H1 (cell line): ENCODE measurements around the gene ATP5MC3. TPM values are rescaled to one million over a fixed set of nuclear protein-coding genes. Genes with fewer than 3 reads are reported as not detected.
A peak's percentile ranks its signal among the peaks of the same experiment; 100 is the strongest.

ENCODE experiments used
- CTCF ChIA-PET: fragments of 300-600 bp; sonication (Branson Sonifier 250); formaldehyde crosslinking; loops from one replicate; lab custom pipeline; 2021; ENCODE audit not compliant: partially characterized antibody; lab: Charles Lee
- POLR2A ChIA-PET: fragments of 300-600 bp; sonication (Branson Sonifier 250); formaldehyde crosslinking; loops from one replicate; lab custom pipeline; 2021; ENCODE audit warnings: inconsistent platforms; ENCODE audit not compliant: partially characterized antibody; lab: Charles Lee
- DNase-seq, 2 experiments: peaks; one replicate each; pipeline versions ENCODE4 v3.0.0 to v3.0.0-alpha.2; 2010 to 2022; ENCODE audit warnings: low spot score in 2 of 2, low read depth in 1 of 2, mixed read lengths in 1 of 2
- FAIRE-seq: peaks from 2 replicates; lab custom pipeline; 2011; peaks lifted over from hg19 to GRCh38; lab: Jason Lieb, UNC
- H2AFZ ChIP-seq: 2 replicates; pipeline ENCODE4 v1.8.1; 2012; ENCODE audit warnings: low read length, inconsistent platforms
- H2AK5ac ChIP-seq: 2 replicates; pipeline ENCODE4 v1.6.1; 2013; ENCODE audit warnings: low read depth, low read length
- H2BK120ac ChIP-seq: replicated peaks from 2 replicates; pipeline ENCODE3; 2013; ENCODE audit warnings: low read depth, low read length, inconsistent platforms
- H2BK12ac ChIP-seq: 2 replicates; pipeline ENCODE4 v1.6.1; 2013; ENCODE audit warnings: low read depth, low read length
- H2BK15ac ChIP-seq: 2 replicates; pipeline ENCODE4 v1.6.1; 2013; ENCODE audit warnings: low read length
- H2BK20ac ChIP-seq: 2 replicates; pipeline ENCODE4 v1.6.1; 2013; ENCODE audit warnings: low read length
- H2BK5ac ChIP-seq: 2 replicates; pipeline ENCODE4 v1.6.1; 2013; ENCODE audit warnings: low read depth, low read length
- H3K14ac ChIP-seq: 2 replicates; pipeline ENCODE4 v1.6.1; 2013; ENCODE audit warnings: inconsistent platforms; ENCODE audit not compliant: insufficient read length
- H3K18ac ChIP-seq: 2 replicates; pipeline ENCODE4 v1.6.1; 2013; ENCODE audit warnings: low read length; ENCODE audit errors: extremely low read depth
- H3K23ac ChIP-seq: 2 replicates; pipeline ENCODE4 v1.6.1; 2013; ENCODE audit warnings: inconsistent platforms; ENCODE audit not compliant: insufficient read length
- H3K23me2 ChIP-seq: 2 replicates; pipeline ENCODE4 v1.6.1; 2013; ENCODE audit warnings: low read depth, low read length
- H3K27ac ChIP-seq: 2 replicates; pipeline ENCODE4 v1.6.1; 2011; ENCODE audit warnings: low read depth, low read length, inconsistent platforms
- H3K27me3 ChIP-seq, 4 experiments: replicated peaks in 1 of 4; 1 replicate in 1 of 4; 2 replicates in 3 of 4; pipeline versions ENCODE4 v1.6.1 to v1.8.1; 2011 to 2013; ENCODE audit warnings: low read length in 3 of 4, mild to moderate bottlenecking in 3 of 4, inconsistent platforms in 2 of 4, mixed read lengths in 2 of 4, moderate library complexity in 1 of 4; ENCODE audit not compliant: control insufficient read depth in 3 of 4, insufficient read depth in 3 of 4; ENCODE audit errors: extremely low read depth in 1 of 4
- H3K36me3 ChIP-seq, 4 experiments: 2 replicates each; pipeline versions ENCODE4 v1.6.1 to v1.8.1; 2011 to 2013; ENCODE audit warnings: mild to moderate bottlenecking in 4 of 4, low read length in 3 of 4, moderate library complexity in 2 of 4, control low read depth in 1 of 4, inconsistent platforms in 1 of 4; ENCODE audit not compliant: insufficient read depth in 4 of 4, control insufficient read depth in 2 of 4
- H3K4ac ChIP-seq: replicated peaks from 2 replicates; pipeline ENCODE3; 2013; ENCODE audit warnings: low read length, low read depth, mixed read lengths, inconsistent platforms; ENCODE audit not compliant: insufficient read length
- H3K4me1 ChIP-seq, 4 experiments: replicated peaks in 1 of 4; 1 replicate in 1 of 4; 2 replicates in 3 of 4; pipeline versions ENCODE4 v1.6.1 to v1.8.1; 2011 to 2013; ENCODE audit warnings: low read length in 3 of 4, inconsistent platforms in 2 of 4, mixed read lengths in 1 of 4; ENCODE audit not compliant: insufficient read depth in 4 of 4, control insufficient read depth in 3 of 4
- H3K4me2 ChIP-seq, 2 experiments: 2 replicates each; pipeline versions ENCODE4 v1.6.1 to v1.8.1; 2011 to 2013; ENCODE audit warnings: low read depth in 2 of 2, low read length in 2 of 2, control low read depth in 1 of 2, inconsistent platforms in 1 of 2, mild to moderate bottlenecking in 1 of 2; ENCODE audit not compliant: insufficient read depth in 1 of 2
- H3K4me3 ChIP-seq, 4 experiments: fragments of 200-600, 300-600 bp in 1 of 4; sonication (generic), shearing (Covaris generic), sonication (Bioruptor Twin) in 1 of 4; 2 replicates each; pipeline versions ENCODE4 v1.5.1 to v1.8.1; 2011 to 2016; ENCODE audit warnings: low read length in 4 of 4, low read depth in 3 of 4, control low read depth in 2 of 4, inconsistent platforms in 2 of 4, mild to moderate bottlenecking in 2 of 4, mixed read lengths in 1 of 4, moderate library complexity in 1 of 4; ENCODE audit not compliant: insufficient read depth in 2 of 4; ENCODE audit errors: extremely low read depth in 1 of 4
- H3K56ac ChIP-seq: replicated peaks from 2 replicates; pipeline ENCODE3; 2013; ENCODE audit warnings: low read depth, mild to moderate bottlenecking, mixed read lengths, low read length, inconsistent platforms; ENCODE audit not compliant: insufficient read length
- H3K79me1 ChIP-seq: 2 replicates; pipeline ENCODE4 v1.6.1; 2013; ENCODE audit warnings: low read depth, low read length, control low read depth
- H3K79me2 ChIP-seq, 2 experiments: 2 replicates each; pipeline versions ENCODE4 v1.6.1 to v1.8.1; 2012 to 2013; ENCODE audit warnings: low read length in 2 of 2, mild to moderate bottlenecking in 2 of 2, inconsistent platforms in 1 of 2; ENCODE audit not compliant: insufficient read depth in 2 of 2, control insufficient read depth in 1 of 2
- H3K9ac ChIP-seq, 4 experiments: replicated peaks in 1 of 4; 1 replicate in 1 of 4; 2 replicates in 3 of 4; pipeline versions ENCODE4 v1.6.1 to v1.8.1; 2011 to 2013; ENCODE audit warnings: low read depth in 3 of 4, low read length in 3 of 4, control low read depth in 2 of 4, mild to moderate bottlenecking in 2 of 4, moderate library complexity in 2 of 4, inconsistent platforms in 1 of 4; ENCODE audit errors: extremely low read depth in 1 of 4
- H3K9me3 ChIP-seq, 2 experiments: 2 replicates each; pipeline versions ENCODE4 v1.6.1 to v1.8.1; 2012 to 2013; ENCODE audit warnings: mild to moderate bottlenecking in 2 of 2, moderate library complexity in 2 of 2, control low read depth in 1 of 2, inconsistent platforms in 1 of 2, low read depth in 1 of 2, low read length in 1 of 2, mixed read lengths in 1 of 2; ENCODE audit not compliant: insufficient read depth in 2 of 2
- H4K20me1 ChIP-seq, 2 experiments: replicated peaks in 1 of 2; 2 replicates each; pipeline versions ENCODE3 to v1.8.1; 2011 to 2013; ENCODE audit warnings: inconsistent platforms in 2 of 2, low read length in 2 of 2, mild to moderate bottlenecking in 1 of 2; ENCODE audit not compliant: insufficient read depth in 2 of 2, control insufficient read depth in 1 of 2
- H4K5ac ChIP-seq: 2 replicates; pipeline ENCODE4 v1.6.1; 2013; ENCODE audit warnings: low read length, low read depth, mixed read lengths, inconsistent platforms; ENCODE audit not compliant: insufficient read length
- H4K8ac ChIP-seq: 2 replicates; pipeline ENCODE4 v1.8.0; 2013; ENCODE audit warnings: mild to moderate bottlenecking, moderate library complexity, low read length, inconsistent platforms; ENCODE audit not compliant: insufficient read depth; ENCODE audit errors: extremely low read depth
- H4K91ac ChIP-seq: replicated peaks from 2 replicates; pipeline ENCODE3; 2013; ENCODE audit warnings: low read length, mixed read lengths, inconsistent platforms; ENCODE audit not compliant: insufficient read length
- EZH2 ChIP-seq: fragments of 200-600 bp; sonication (generic); IDR thresholded peaks from 2 replicates; pipeline ENCODE4 v1.7.1; 2012; ENCODE audit warnings: low read depth, mild to moderate bottlenecking, moderate library complexity, low read length, inconsistent platforms; ENCODE audit not compliant: severe bottlenecking
- POU5F1 ChIP-seq: IDR thresholded peaks from 2 replicates; pipeline ENCODE4 v1.6.1; 2011; ENCODE audit warnings: low read depth, mild to moderate bottlenecking, low read length, moderate library complexity
- RAD21 ChIP-seq, 2 experiments: IDR thresholded peaks in 1 of 2; conservative IDR thresholded peaks in 1 of 2; 2 replicates each; pipeline ENCODE4 v1.6.1; 2011; ENCODE audit warnings: low read depth in 2 of 2, low read length in 2 of 2, improper control_type of control experiment in 1 of 2, inconsistent platforms in 1 of 2, mild to moderate bottlenecking in 1 of 2, moderate library complexity in 1 of 2
- SP1 ChIP-seq: IDR thresholded peaks from 2 replicates; pipeline ENCODE4 v1.6.1; 2011; ENCODE audit warnings: low read depth, low read length
- TEAD4 ChIP-seq: IDR thresholded peaks from 2 replicates; pipeline ENCODE4 v1.6.1; 2012; ENCODE audit warnings: low read depth, low read length, inconsistent platforms, mixed read lengths
- YY1 ChIP-seq: IDR thresholded peaks from 2 replicates; pipeline ENCODE4 v1.6.1; 2011; ENCODE audit warnings: low read depth, mild to moderate bottlenecking, low read length
- WGBS, 2 experiments: shearing (Covaris generic) in 1 of 2; methylation state at CpG; one replicate each; pipeline versions ENCODE4 v1.1.6 to v1.1.7; 2013 to 2015; ENCODE audit warnings: low lambda C conversion rate in 2 of 2, mixed read lengths in 2 of 2, inconsistent platforms in 1 of 2, low coverage in 1 of 2, missing lambda C conversion rate in 1 of 2; ENCODE audit not compliant: insufficient replicate concordance in 2 of 2, insufficient coverage in 1 of 2, insufficient read length in 1 of 2; ENCODE audit errors: extremely low coverage in 1 of 2, missing lambda C conversion rate in 1 of 2; 5-methylcytosine and 5-hydroxymethylcytosine counted together
- polyA plus RNA-seq, 7 experiments: library from polyadenylated mRNA; depleted of rRNA in 3 of 7; stranded (reverse) in 5 of 7; unstranded in 2 of 7; fragments of >200 nt in 5 of 7; fragments of 200-250 nt in 2 of 7; gene quantifications; 1 replicate in 5 of 7; 2 replicates in 1 of 7; 4 replicates in 1 of 7; pipeline versions ENCODE4 v1.2.1 to v1.2.3, GENCODE V29; 2011 to 2013; ENCODE audit warnings: missing spikeins in 2 of 7, mixed read lengths in 2 of 7
- total RNA-seq: library from RNA; stranded (reverse); fragmentation: NEBNext Ultra II Directional; extraction: Animal tissue kit (Norgen Biotek cat#: 25700); gene quantifications from 2 replicates; pipeline ENCODE4 v1.2.1, GENCODE V29; 2021
- TF ChIP-seq, protein P1 (sequence below), 3 experiments: IDR thresholded peaks; 1 replicate in 2 of 3; 2 replicates in 1 of 3; pipeline versions ENCODE4 v1.5.1 to v1.6.1; 2011; ENCODE audit warnings: low read length in 3 of 3, mild to moderate bottlenecking in 3 of 3, inconsistent platforms in 2 of 3, low read depth in 1 of 3, moderate library complexity in 1 of 3; ENCODE audit not compliant: insufficient read depth in 1 of 3; ENCODE audit errors: control extremely low read depth in 1 of 3

ATP5MC3 gene
- total and polyA plus RNA-seq, 2 of the 8 experiments (the other 6 are each of a cell fraction or from before 2014, with no cell fraction given) = 320 to 856 TPM

DNA sequence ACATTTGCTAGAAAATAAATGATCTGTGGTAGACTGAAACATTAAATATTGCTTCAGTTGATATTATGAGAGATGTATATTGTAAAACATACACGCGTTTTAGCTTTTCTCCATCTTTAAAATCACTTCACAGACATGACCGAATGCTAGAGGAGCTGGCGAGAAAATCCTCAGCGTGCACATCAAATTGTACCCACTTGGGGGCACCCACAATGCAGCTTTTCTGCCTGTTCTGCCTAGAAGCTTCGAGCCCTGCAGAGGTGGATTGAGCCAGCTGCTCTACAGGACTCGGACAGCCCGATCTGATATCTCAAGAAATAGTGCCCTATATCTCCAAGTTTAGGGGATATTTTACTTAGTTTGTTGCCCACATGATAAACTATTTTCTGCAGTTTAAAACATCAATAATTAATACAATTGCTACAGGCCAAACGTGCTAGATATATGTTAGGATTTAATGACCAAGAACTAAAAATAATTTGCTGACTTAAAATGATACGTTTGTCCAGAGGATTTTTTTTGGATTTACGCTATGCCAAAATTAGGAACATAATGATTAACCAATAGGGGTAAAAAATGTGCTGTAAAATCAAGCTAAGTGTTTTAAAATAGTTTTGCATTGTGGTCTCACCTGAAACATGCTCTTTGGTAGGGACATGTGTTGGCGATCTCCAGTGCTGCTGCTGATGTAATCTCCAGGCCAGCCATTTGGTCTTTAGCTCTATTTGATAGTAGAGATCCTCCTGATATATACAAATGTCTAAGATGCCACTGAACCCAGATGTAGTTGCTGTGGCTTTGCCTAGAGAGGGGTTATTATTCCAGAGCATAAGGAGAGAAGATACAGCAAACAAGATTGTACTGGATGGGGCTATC is 22.3 kb upstream of the ATP5MC3 start:
- H2BK15ac ChIP-seq = no peak overlapping the region
- H3K79me1 ChIP-seq = no peaks in the 10 kb centered on the region
- no peak overlapping the region for H2BK20ac ChIP-seq
- no peak overlapping the region for H2AK5ac ChIP-seq
- H3K4me2 ChIP-seq = no peak overlapping the region
- H3K36me3 ChIP-seq = no peaks in the 10 kb centered on the region
- ChIA-PET POLR2A (interaction anchor here (0.8 kb wide), 1 partner anchor 11 kb away, joined by 4 read pairs; no protein-coding TSS in a partner anchor), CTCF (interaction anchor here (0.5 to 3.0 kb wide), 26 partner anchors 8 to 894 kb away, joined by 3 to 24 read pairs (median 3); no protein-coding TSS in a partner anchor)
- H3K23me2 ChIP-seq = no peaks in the 10 kb centered on the region; the same call in 1 of the 2 replicates
- peak overlapping the region; percentile 26 for H2AFZ ChIP-seq
- no peak overlapping the region for H3K23ac ChIP-seq
- no peak overlapping the region for H3K27ac ChIP-seq
- no peak overlapping the region for H2BK12ac ChIP-seq
- no peak overlapping the region for H3K18ac ChIP-seq
- no peak overlapping the region for H4K8ac ChIP-seq
- H3K14ac ChIP-seq = no peak overlapping the region
- H3K4ac ChIP-seq = no peak overlapping the region
- H3K4me3 ChIP-seq = no peak overlapping the region
- DNase-seq (peak in 1 of 2 experiments; percentile 67), FAIRE-seq (peak; percentile 90)
- H3K79me2 ChIP-seq = no peaks in the 10 kb centered on the region
- no peak overlapping the region for H3K56ac ChIP-seq
- no peak overlapping the region for H4K5ac ChIP-seq
- H3K4me1 ChIP-seq = no peaks in the 10 kb centered on the region
- H2BK120ac ChIP-seq = no peak overlapping the region
- WGBS, 2 experiments = 64% methylated on average over 12 of the region's 12 CpGs; no CpG with 5 or more reads in 1 of the 2 experiments
- H3K27me3 ChIP-seq = no peaks in the 10 kb centered on the region; a peak in 1 of 7 replicates
- no peaks in the 10 kb centered on the region for H4K20me1 ChIP-seq
- peak; percentile 74; the same call in 1 of the 2 replicates for TF ChIP-seq TEAD4
- TF ChIP-seq POU5F1 = no peak
- TF ChIP-seq RAD21 (IDR thresholded peaks at IDR 0.05 in 1 of 2, conservative IDR thresholded peaks at IDR 0.05 in 1 of 2; ENCODE audit: low read depth in 2 of 2, low read length in 2 of 2) = peak; percentile 70 to 83
- no peak for TF ChIP-seq YY1
- TF ChIP-seq EZH2 = no peak
- TF ChIP-seq, protein P1, sequence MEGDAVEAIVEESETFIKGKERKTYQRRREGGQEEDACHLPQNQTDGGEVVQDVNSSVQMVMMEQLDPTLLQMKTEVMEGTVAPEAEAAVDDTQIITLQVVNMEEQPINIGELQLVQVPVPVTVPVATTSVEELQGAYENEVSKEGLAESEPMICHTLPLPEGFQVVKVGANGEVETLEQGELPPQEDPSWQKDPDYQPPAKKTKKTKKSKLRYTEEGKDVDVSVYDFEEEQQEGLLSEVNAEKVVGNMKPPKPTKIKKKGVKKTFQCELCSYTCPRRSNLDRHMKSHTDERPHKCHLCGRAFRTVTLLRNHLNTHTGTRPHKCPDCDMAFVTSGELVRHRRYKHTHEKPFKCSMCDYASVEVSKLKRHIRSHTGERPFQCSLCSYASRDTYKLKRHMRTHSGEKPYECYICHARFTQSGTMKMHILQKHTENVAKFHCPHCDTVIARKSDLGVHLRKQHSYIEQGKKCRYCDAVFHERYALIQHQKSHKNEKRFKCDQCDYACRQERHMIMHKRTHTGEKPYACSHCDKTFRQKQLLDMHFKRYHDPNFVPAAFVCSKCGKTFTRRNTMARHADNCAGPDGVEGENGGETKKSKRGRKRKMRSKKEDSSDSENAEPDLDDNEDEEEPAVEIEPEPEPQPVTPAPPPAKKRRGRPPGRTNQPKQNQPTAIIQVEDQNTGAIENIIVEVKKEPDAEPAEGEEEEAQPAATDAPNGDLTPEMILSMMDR (IDR thresholded peaks at IDR 0.05; ENCODE audit: control extremely low read depth in 1 of 3, insufficient read depth in 1 of 3, low read depth in 1 of 3, low read length in 3 of 3) = peak; percentile 59 to 75 (median 73)
- no peak for TF ChIP-seq SP1
- no peak overlapping the region for H2BK5ac ChIP-seq
- no peaks in the 10 kb centered on the region for H3K9me3 ChIP-seq
- no peak overlapping the region for H4K91ac ChIP-seq
- H3K9ac ChIP-seq = no peak overlapping the region
